Kidney epithelial cell (primary cell): ENCODE data around the gene HSPBP1. TPM values are rescaled to one million over a fixed set of nuclear protein-coding genes. Genes with fewer than 3 reads are reported as not detected.
"Not testable (repeated sequence)": the region's sequence is repeated elsewhere in the genome, so short reads cannot be mapped to it uniquely, and the experiment has no call there.

Source experiments
- DNase-seq: peaks from one replicate; pipeline ENCODE4 v3.0.0-alpha.2; 2010; ENCODE audit warnings: low read depth
- H3K27me3 ChIP-seq: 2 replicates; pipeline ENCODE4 v1.6.0; 2011; ENCODE audit warnings: low read length; ENCODE audit not compliant: control insufficient read depth, insufficient read depth
- H3K36me3 ChIP-seq: 2 replicates; pipeline ENCODE4 v1.5.1; 2011; ENCODE audit warnings: low read length; ENCODE audit not compliant: control insufficient read depth, insufficient read depth
- H3K4me3 ChIP-seq: 2 replicates; pipeline ENCODE4 v1.5.1; 2011; ENCODE audit warnings: low read depth, mild to moderate bottlenecking, control low read depth, low read length
- CTCF ChIP-seq: IDR thresholded peaks from 2 replicates; pipeline ENCODE4 v1.5.1; 2011; ENCODE audit warnings: mild to moderate bottlenecking, moderate library complexity, low read length, control low read depth, inconsistent platforms; ENCODE audit not compliant: insufficient read depth, poor library complexity, severe bottlenecking
- total RNA-seq: library from RNA; depleted of rRNA; stranded (reverse); fragments of >200 nt; gene quantifications from 2 replicates; pipeline ENCODE4 v1.2.3, GENCODE V29; 2015

The HSPBP1 gene
- total RNA-seq, 1 donor from 2014 or later = 64.3 TPM

- Histone ChIP-seq H3K36me3 (no peaks in the 10 kb centered on the region), H3K4me3 (no peak overlapping the region), H3K27me3 (no peaks in the 10 kb centered on the region)
- no peak for DNase-seq
- TF ChIP-seq CTCF = no peak
Measured at GRCh38 chr19:55226273-55226672, 53.6 kb downstream of the HSPBP1 start.

- Histone ChIP-seq H3K36me3 (no peaks in the 10 kb centered on the region), H3K27me3 (no peaks in the 10 kb centered on the region), H3K4me3 (no peak overlapping the region)
- no peak for DNase-seq
- no peak for TF ChIP-seq CTCF
Measured at GRCh38 chr19:55225415-55225958, 54.4 kb downstream of the HSPBP1 start.

GRCh38 chr19:55224679-55225414, 55.1 kb downstream of the HSPBP1 start:
- not testable (repeated sequence) for DNase-seq, H3K27me3 ChIP-seq, H3K4me3 ChIP-seq, H3K36me3 ChIP-seq

GRCh38 chr19:55224038-55224665, 55.8 kb downstream of the HSPBP1 start:
- TF ChIP-seq CTCF = no peak
- Histone ChIP-seq H3K27me3 (no peaks in the 10 kb centered on the region), H3K36me3 (no peaks in the 10 kb centered on the region), H3K4me3 (no peak overlapping the region)
- no peak for DNase-seq

GRCh38 chr19:55223291-55224037, 56.4 kb downstream of the HSPBP1 start:
- Histone ChIP-seq H3K27me3 (no peaks in the 10 kb centered on the region), H3K4me3 (no peak overlapping the region), H3K36me3 (no peaks in the 10 kb centered on the region)
- TF ChIP-seq CTCF = no peak
- no peak for DNase-seq

GRCh38 chr19:55220525-55220924, 59.4 kb downstream of the HSPBP1 start:
- H3K36me3 ChIP-seq = no peaks in the 10 kb centered on the region
- H3K27me3 ChIP-seq = no peaks in the 10 kb centered on the region
- H3K4me3 ChIP-seq = no peak overlapping the region
- no peak for DNase-seq
- TF ChIP-seq CTCF = no peak
